ENCODE measurements around the gene MEGF9. TPM values are rescaled to one million over a fixed set of nuclear protein-coding genes. Genes with fewer than 3 reads are reported as not detected.

The MEGF9 gene
- total RNA-seq, 3 donors from 2014 or later (not counting 1 experiment from before 2014, with no cell fraction given) = 17.5 to 25.9 (median 22.3) TPM

DNA sequence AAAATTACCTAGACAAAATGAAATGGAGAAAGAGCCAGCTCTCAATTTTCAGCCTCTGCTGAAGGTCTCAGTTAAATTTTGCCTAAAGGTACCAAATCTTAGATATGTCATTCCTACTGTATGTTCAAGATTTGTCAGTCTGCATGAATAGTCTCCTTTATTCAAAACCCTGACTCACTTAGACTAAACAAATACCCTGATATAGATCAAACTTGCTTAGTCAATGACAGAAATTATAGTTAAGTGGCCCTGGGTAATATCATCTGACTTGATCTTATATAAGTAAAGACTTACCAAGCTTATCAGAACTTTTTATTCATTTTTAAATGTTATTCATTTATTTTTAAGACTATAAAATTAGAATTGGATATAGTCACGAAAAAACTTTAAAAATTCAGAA lies 12.2 kb downstream of the MEGF9 start:
- intact Hi-C loops (cut with micrococcal nuclease) = no loop called here
- ATAC-seq (no peak), DNase-seq (no peak)
- Mint-ChIP-seq H3K9me3 (no peaks in the 10 kb centered on the region), H3K27me3 (ENCODE audit: low read depth in 2 of 2) (no peaks in the 10 kb centered on the region), H3K36me3 (peaks cover 7% of the 10 kb centered on the region), H3K4me1 (peaks cover 12 to 30% of the 10 kb centered on the region in 2 donors), H3K4me3 (no peak overlapping the region), H3K27ac (no peak overlapping the region)
- Histone ChIP-seq H3K36me3 (ENCODE audit: control insufficient read depth, insufficient read depth, low read length) (peaks cover 2% of the 10 kb centered on the region), H3K9me3 (ENCODE audit: control insufficient read depth, insufficient read depth, low read length) (no peaks in the 10 kb centered on the region), H3K4me3 (ENCODE audit: low read length) (no peak overlapping the region), H3K4me1 (ENCODE audit: control insufficient read depth, insufficient read depth, low read length) (no peaks in the 10 kb centered on the region), H3K27ac (ENCODE audit: low read length) (no peak overlapping the region), H3K27me3 (ENCODE audit: control insufficient read depth, insufficient read depth, low read length) (no peaks in the 10 kb centered on the region)
- WGBS (ENCODE audit: insufficient coverage) = no CpG with 5 or more reads among the region's 1 CpG
- TF ChIP-seq, protein P1, sequence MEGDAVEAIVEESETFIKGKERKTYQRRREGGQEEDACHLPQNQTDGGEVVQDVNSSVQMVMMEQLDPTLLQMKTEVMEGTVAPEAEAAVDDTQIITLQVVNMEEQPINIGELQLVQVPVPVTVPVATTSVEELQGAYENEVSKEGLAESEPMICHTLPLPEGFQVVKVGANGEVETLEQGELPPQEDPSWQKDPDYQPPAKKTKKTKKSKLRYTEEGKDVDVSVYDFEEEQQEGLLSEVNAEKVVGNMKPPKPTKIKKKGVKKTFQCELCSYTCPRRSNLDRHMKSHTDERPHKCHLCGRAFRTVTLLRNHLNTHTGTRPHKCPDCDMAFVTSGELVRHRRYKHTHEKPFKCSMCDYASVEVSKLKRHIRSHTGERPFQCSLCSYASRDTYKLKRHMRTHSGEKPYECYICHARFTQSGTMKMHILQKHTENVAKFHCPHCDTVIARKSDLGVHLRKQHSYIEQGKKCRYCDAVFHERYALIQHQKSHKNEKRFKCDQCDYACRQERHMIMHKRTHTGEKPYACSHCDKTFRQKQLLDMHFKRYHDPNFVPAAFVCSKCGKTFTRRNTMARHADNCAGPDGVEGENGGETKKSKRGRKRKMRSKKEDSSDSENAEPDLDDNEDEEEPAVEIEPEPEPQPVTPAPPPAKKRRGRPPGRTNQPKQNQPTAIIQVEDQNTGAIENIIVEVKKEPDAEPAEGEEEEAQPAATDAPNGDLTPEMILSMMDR (IDR thresholded peaks at IDR 0.05) = no peak

DNA sequence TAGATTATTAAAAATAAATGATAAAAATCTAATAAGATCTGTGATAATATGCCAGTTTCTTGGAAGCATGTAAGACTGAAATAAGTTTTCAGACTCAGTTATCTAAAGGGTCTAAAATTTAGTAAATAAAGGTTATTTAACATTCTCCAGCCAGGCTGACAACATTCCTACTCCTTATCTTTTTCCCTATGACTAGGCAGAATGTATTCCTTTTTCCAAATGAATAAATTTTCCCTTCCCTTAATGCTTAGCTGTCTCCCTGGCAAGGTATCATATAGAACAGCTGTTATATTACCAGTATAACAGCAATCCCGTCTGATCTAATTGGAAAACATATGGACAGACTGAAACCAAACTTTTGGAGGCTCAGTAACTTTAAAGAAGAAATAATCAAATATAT lies 13.0 kb downstream of the MEGF9 start:
- TF ChIP-seq, protein P1 (IDR thresholded peaks at IDR 0.05) = no peak
- Mint-ChIP-seq H3K4me3 (no peak overlapping the region), H3K36me3 (peaks cover 7% of the 10 kb centered on the region), H3K4me1 (peaks cover 12 to 35% of the 10 kb centered on the region in 2 donors), H3K27ac (no peak overlapping the region), H3K9me3 (no peaks in the 10 kb centered on the region), H3K27me3 (ENCODE audit: low read depth in 2 of 2) (no peaks in the 10 kb centered on the region)
- Histone ChIP-seq H3K27me3 (ENCODE audit: control insufficient read depth, insufficient read depth, low read length) (no peaks in the 10 kb centered on the region), H3K36me3 (ENCODE audit: control insufficient read depth, insufficient read depth, low read length) (peaks cover 2% of the 10 kb centered on the region), H3K9me3 (ENCODE audit: control insufficient read depth, insufficient read depth, low read length) (no peaks in the 10 kb centered on the region), H3K4me1 (ENCODE audit: control insufficient read depth, insufficient read depth, low read length) (no peaks in the 10 kb centered on the region), H3K4me3 (ENCODE audit: low read length) (no peak overlapping the region), H3K27ac (ENCODE audit: low read length) (no peak overlapping the region)
- DNase-seq = no peak
- no peak for ATAC-seq
- intact Hi-C loops (cut with micrococcal nuclease) = no loop called here
- WGBS (ENCODE audit: insufficient coverage) = no CpG with 5 or more reads among the region's 1 CpG

DNA sequence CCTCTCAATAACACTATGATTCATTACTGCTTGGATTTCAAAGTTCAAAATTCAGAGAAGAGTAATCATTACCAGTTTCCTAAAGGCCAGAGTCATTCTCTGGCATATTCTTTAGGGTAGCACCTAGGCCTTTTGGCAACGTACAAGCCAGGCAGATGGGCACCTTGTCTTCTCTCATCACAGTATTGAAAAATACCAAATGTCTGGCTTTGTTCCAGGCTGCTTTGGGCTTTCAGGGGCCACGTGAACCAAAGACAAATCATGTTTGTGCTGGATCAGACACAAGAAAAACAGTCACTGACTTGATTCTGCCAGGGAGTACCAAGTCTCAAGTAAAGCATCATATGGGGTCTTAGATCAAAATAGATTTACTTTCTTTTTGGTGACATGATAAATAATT lies 15.5 kb downstream of the MEGF9 start:
- peaks cover 2% of the 10 kb centered on the region for H3K36me3 ChIP-seq (ENCODE audit: control insufficient read depth, insufficient read depth, low read length)
- H3K36me3 Mint-ChIP-seq = no peaks in the 10 kb centered on the region
- no peak overlapping the region for H3K4me3 Mint-ChIP-seq
- TF ChIP-seq, protein P1 (IDR thresholded peaks at IDR 0.05) = no peak
- H3K4me1 ChIP-seq (ENCODE audit: control insufficient read depth, insufficient read depth, low read length) = no peaks in the 10 kb centered on the region
- no peak for ATAC-seq
- no peak overlapping the region for H3K27ac Mint-ChIP-seq
- no peak for DNase-seq
- WGBS (ENCODE audit: insufficient coverage) = 83% methylated on average over 2 of the region's 2 CpGs
- no peak overlapping the region for H3K27ac ChIP-seq (ENCODE audit: low read length)
- no peaks in the 10 kb centered on the region for H3K9me3 Mint-ChIP-seq
- no peaks in the 10 kb centered on the region for H3K9me3 ChIP-seq (ENCODE audit: control insufficient read depth, insufficient read depth, low read length)
- H3K27me3 ChIP-seq (ENCODE audit: control insufficient read depth, insufficient read depth, low read length) = no peaks in the 10 kb centered on the region
- no peak overlapping the region for H3K4me3 ChIP-seq (ENCODE audit: low read length)
- intact Hi-C loops (cut with micrococcal nuclease) = no loop called here
- peaks cover 18 to 32% of the 10 kb centered on the region in 2 donors for H3K4me1 Mint-ChIP-seq
- no peaks in the 10 kb centered on the region for H3K27me3 Mint-ChIP-seq (ENCODE audit: low read depth in 2 of 2)

DNA sequence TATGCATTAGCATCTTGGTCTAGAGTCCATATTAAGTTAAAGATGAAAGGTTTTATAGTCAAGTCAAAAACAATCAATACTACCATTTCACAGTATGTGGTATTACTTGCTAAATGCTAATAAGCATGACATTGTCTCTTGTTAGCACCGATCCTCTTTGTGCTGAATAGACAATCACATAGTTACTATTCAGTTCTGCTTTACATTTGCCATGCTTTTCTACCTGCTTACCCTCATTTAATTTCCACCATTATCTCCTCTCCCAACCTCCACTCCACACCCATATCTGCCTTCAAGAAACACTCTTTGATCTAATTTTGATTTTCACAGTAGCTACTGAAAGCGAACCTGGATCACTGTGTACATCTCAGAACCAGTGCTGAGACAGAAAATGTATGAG lies 16.8 kb downstream of the MEGF9 start:
- H3K36me3 Mint-ChIP-seq = no peaks in the 10 kb centered on the region
- no peak overlapping the region for H3K4me3 ChIP-seq (ENCODE audit: low read length)
- intact Hi-C loops (cut with micrococcal nuclease) = no loop called here
- TF ChIP-seq, protein P1 (IDR thresholded peaks at IDR 0.05) = no peak
- no peak for DNase-seq
- H3K4me1 ChIP-seq (ENCODE audit: control insufficient read depth, insufficient read depth, low read length) = no peaks in the 10 kb centered on the region
- no peaks in the 10 kb centered on the region for H3K36me3 ChIP-seq (ENCODE audit: control insufficient read depth, insufficient read depth, low read length)
- WGBS (ENCODE audit: insufficient coverage) = 91% methylated on average over 1 of the region's 2 CpGs
- no peaks in the 10 kb centered on the region for H3K27me3 ChIP-seq (ENCODE audit: control insufficient read depth, insufficient read depth, low read length)
- no peaks in the 10 kb centered on the region for H3K9me3 ChIP-seq (ENCODE audit: control insufficient read depth, insufficient read depth, low read length)
- H3K27me3 Mint-ChIP-seq (ENCODE audit: low read depth in 2 of 2) = no peaks in the 10 kb centered on the region
- H3K4me1 Mint-ChIP-seq = peaks cover 31 to 44% of the 10 kb centered on the region in 2 donors
- H3K4me3 Mint-ChIP-seq = no peak overlapping the region
- H3K9me3 Mint-ChIP-seq = no peaks in the 10 kb centered on the region
- no peak for ATAC-seq
- H3K27ac ChIP-seq (ENCODE audit: low read length) = no peak overlapping the region
- no peak overlapping the region for H3K27ac Mint-ChIP-seq

All from natural killer cell (primary cell).